Ascending aorta (tissue), 2 donors: ENCODE results near the gene NR2C1. TPM values are rescaled to one million over a fixed set of nuclear protein-coding genes. Genes with fewer than 3 reads are reported as not detected.
"Not testable (repeated sequence)": the region's sequence is repeated elsewhere in the genome, so short reads cannot be mapped to it uniquely, and the experiment has no call there.

Experiments used
- DNase-seq, 2 donors: peaks; one replicate each; pipeline ENCODE4 v3.0.0-alpha.2; 2019; ENCODE audit warnings: low spot score in 2 of 2
- H3K27ac ChIP-seq, 2 donors: fragments of 200-600 bp; sonication (generic); one replicate each; pipeline ENCODE4 v1.5.1; 2016 to 2017; ENCODE audit warnings: mild to moderate bottlenecking in 1 of 2
- H3K27me3 ChIP-seq: fragments of 200-600 bp; sonication (generic); one replicate; pipeline ENCODE4 v1.5.1; 2017
- H3K36me3 ChIP-seq, 2 donors: fragments of 200-600 bp; sonication (generic); one replicate each; pipeline ENCODE4 v1.5.1; 2016
- H3K4me1 ChIP-seq, 2 donors: fragments of 200-600 bp; sonication (generic); one replicate each; pipeline ENCODE4 v1.5.1; 2016 to 2017; ENCODE audit warnings: mild to moderate bottlenecking in 1 of 2
- H3K4me3 ChIP-seq, 2 donors: fragments of 200-600 bp; sonication (generic); one replicate each; pipeline ENCODE4 v1.5.1; 2016 to 2017; ENCODE audit warnings: mild to moderate bottlenecking in 1 of 2
- H3K9me3 ChIP-seq, 2 donors: fragments of 200-600 bp; sonication (generic); one replicate each; pipeline ENCODE4 v1.5.1; 2016
- intact Hi-C: fragments of 100-400 bp; cut with DNase I; formaldehyde crosslinking; loops from one replicate; pipeline ENCODE4 v1.15.1; 2023
- total RNA-seq: library from RNA; depleted of rRNA; stranded (reverse); fragments of >200 nt; gene quantifications from one replicate; pipeline ENCODE4 v1.1.0, GENCODE V29; 2016
- TF ChIP-seq, protein P1 (sequence below), 3 experiments: fragments of 200-600 bp in 2 of 3; fragments of 450-650 bp in 1 of 3; sonication (generic) in 2 of 3; IDR thresholded peaks; one replicate each; pipeline ENCODE4 v1.5.1; 2016 to 2019; ENCODE audit warnings: antibody characterized with exemption in 3 of 3, mild to moderate bottlenecking in 1 of 3, moderate library complexity in 1 of 3

The NR2C1 gene
- total RNA-seq, 1 donor from 2014 or later, result 42.3 TPM

DNA sequence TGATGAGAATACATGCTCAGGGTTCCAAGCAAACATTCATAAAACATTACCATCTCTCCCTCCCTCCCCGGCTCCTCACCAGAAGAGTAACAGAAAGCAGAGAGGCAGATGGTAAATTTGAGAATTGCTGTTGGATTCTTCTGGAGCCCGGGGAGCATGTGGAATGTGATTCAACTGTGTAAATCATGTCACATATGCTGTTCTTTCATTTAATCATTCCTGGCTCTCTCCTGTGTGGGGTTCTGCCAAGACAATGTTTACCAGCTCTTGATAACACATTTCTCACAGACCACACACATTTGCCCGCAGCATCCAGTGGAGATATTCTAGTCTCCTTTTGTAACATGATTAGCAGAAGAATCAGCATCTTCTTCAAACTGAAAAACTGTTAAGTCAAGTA is 23.4 kb upstream of the NR2C1 start:
- TF ChIP-seq, protein P1, sequence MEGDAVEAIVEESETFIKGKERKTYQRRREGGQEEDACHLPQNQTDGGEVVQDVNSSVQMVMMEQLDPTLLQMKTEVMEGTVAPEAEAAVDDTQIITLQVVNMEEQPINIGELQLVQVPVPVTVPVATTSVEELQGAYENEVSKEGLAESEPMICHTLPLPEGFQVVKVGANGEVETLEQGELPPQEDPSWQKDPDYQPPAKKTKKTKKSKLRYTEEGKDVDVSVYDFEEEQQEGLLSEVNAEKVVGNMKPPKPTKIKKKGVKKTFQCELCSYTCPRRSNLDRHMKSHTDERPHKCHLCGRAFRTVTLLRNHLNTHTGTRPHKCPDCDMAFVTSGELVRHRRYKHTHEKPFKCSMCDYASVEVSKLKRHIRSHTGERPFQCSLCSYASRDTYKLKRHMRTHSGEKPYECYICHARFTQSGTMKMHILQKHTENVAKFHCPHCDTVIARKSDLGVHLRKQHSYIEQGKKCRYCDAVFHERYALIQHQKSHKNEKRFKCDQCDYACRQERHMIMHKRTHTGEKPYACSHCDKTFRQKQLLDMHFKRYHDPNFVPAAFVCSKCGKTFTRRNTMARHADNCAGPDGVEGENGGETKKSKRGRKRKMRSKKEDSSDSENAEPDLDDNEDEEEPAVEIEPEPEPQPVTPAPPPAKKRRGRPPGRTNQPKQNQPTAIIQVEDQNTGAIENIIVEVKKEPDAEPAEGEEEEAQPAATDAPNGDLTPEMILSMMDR (IDR thresholded peaks at IDR 0.05), result no peak

GRCh38 chr12:95096378-95096777 is 23.0 kb upstream of the NR2C1 start:
- Histone ChIP-seq H3K27ac (no peak overlapping the region), H3K27me3 (no peaks in the 10 kb centered on the region), H3K4me3 (no peak overlapping the region), H3K4me1 (peaks cover 2 to 11% of the 10 kb centered on the region in 2 donors), H3K36me3 (peaks cover 0 to 21% of the 10 kb centered on the region in 2 donors), H3K9me3 (no peaks in the 10 kb centered on the region)
- TF ChIP-seq, protein P1 (IDR thresholded peaks at IDR 0.05), result no peak
- DNase-seq, result no peak
- intact Hi-C loops, result no loop called here

More for the DNA sequence above, 23.4 kb upstream of the NR2C1 start:
- H3K27me3 ChIP-seq, result no peaks in the 10 kb centered on the region
- H3K27ac ChIP-seq, result no peak overlapping the region
- no peak overlapping the region for H3K4me3 ChIP-seq
- H3K4me1 ChIP-seq, result peaks cover 2 to 11% of the 10 kb centered on the region in 2 donors
- H3K36me3 ChIP-seq, result peaks cover 0 to 17% of the 10 kb centered on the region in 2 donors
- DNase-seq, result no peak
- no peaks in the 10 kb centered on the region for H3K9me3 ChIP-seq
- intact Hi-C loops, result no loop called here

- peaks cover 2 to 11% of the 10 kb centered on the region in 2 donors for H3K4me1 ChIP-seq
- intact Hi-C loops, H3K27me3 ChIP-seq, H3K9me3 ChIP-seq, H3K27ac ChIP-seq, DNase-seq, H3K4me3 ChIP-seq: not testable (repeated sequence)
- peaks cover 0 to 26% of the 10 kb centered on the region in 2 donors for H3K36me3 ChIP-seq
Measured at GRCh38 chr12:95095866-95096265, 22.4 kb upstream of the NR2C1 start.

DNA sequence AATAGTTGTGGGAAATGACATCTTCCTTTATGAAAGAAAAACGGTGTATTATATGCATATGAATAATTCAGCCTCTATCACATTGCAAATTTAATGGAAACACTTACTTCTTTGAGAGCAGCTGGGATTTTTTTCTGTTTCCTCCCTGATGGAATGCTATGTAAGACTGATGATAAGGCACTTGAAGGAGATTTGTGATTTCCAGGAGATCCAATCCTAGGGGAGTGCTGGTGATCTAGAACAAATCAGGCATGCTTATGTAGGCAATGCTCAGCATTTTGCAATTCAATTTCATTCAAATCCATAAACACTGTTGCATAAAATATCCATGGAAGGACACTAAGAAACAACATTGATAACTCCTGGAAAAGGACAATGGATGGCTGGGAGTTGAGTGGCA is 16.0 kb upstream of the NR2C1 start:
- H3K4me1 ChIP-seq, result peaks cover 0 to 3% of the 10 kb centered on the region in 2 donors
- TF ChIP-seq, protein P1 (IDR thresholded peaks at IDR 0.05), result no peak
- H3K9me3 ChIP-seq, result no peaks in the 10 kb centered on the region
- no peak overlapping the region for H3K27ac ChIP-seq
- H3K36me3 ChIP-seq, result peaks cover 0 to 26% of the 10 kb centered on the region in 2 donors
- intact Hi-C loops, result no loop called here
- no peak overlapping the region for H3K4me3 ChIP-seq
- H3K27me3 ChIP-seq, result no peaks in the 10 kb centered on the region
- DNase-seq, result no peak

DNA sequence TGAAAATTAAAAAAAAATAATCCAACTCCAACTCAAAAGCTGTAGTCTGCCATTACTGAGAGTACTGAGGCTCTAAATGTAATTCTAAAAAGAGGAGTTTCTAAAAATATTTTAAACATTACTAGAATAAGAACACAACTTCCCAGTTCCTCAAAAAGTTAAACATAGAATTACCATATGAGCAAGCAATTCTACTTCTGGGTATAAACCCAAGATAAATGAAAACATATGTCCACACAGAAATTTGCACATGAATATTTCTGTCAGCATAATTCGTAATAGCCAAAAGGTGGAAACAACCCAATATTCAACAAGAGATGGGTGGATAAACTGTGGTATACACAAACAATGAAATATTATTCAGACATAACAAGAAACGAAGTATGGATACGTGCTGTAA is 15.0 kb upstream of the NR2C1 start:
- DNase-seq, result no peak
- Histone ChIP-seq H3K36me3 (peaks cover 0 to 26% of the 10 kb centered on the region in 2 donors), H3K4me3 (no peak overlapping the region), H3K27me3 (no peaks in the 10 kb centered on the region), H3K27ac (no peak overlapping the region), H3K4me1 (peaks cover 0 to 12% of the 10 kb centered on the region in 2 donors), H3K9me3 (no peaks in the 10 kb centered on the region)
- TF ChIP-seq, protein P1 (IDR thresholded peaks at IDR 0.05), result no peak
- intact Hi-C loops, result no loop called here

- Histone ChIP-seq H3K9me3 (no peaks in the 10 kb centered on the region), H3K4me3 (no peak overlapping the region), H3K27me3 (no peaks in the 10 kb centered on the region), H3K36me3 (peaks cover 0 to 4% of the 10 kb centered on the region in 2 donors), H3K27ac (no peak overlapping the region), H3K4me1 (peaks cover 0 to 16% of the 10 kb centered on the region in 2 donors)
- TF ChIP-seq, protein P1 (IDR thresholded peaks at IDR 0.05), result no peak
- no peak for DNase-seq
- intact Hi-C loops, result no loop called here
Measured at GRCh38 chr12:95085612-95086011, 12.2 kb upstream of the NR2C1 start.
